K562 (cell line): ENCODE results near the gene KCNC3.

ENCODE experiments used
- ATF1 ChIP-seq, 2 experiments: fragments of 450-650 bp in 1 of 2; IDR thresholded peaks; 2 replicates each; pipeline ENCODE4 v1.6.1; 2016; ENCODE audit warnings: missing compliant biosample characterization in 1 of 2, missing genetic modification characterization in 1 of 2
- C11orf30 ChIP-seq: fragments of 450-650 bp; IDR thresholded peaks from 2 replicates; pipeline ENCODE4 v1.6.1; 2016; ENCODE audit warnings: low read depth, mild to moderate bottlenecking
- CEBPB ChIP-seq: fragments of 450-650 bp; IDR thresholded peaks from 2 replicates; pipeline ENCODE4 v1.6.1; 2016; ENCODE audit warnings: missing genetic modification characterization, missing compliant biosample characterization
- CHD1 ChIP-seq: fragments of 200-600 bp; sonication (generic); IDR thresholded peaks from one replicate; pipeline ENCODE4 v1.6.1; 2012; ENCODE audit warnings: mild to moderate bottlenecking, moderate library complexity, low read length, inconsistent platforms
- CTCF ChIP-seq, 3 experiments: IDR thresholded peaks in 2 of 3; conservative IDR thresholded peaks in 1 of 3; 2 replicates each; pipeline ENCODE4 v1.5.1; 2011 to 2012; ENCODE audit warnings: low read length in 3 of 3, mild to moderate bottlenecking in 3 of 3, control low read depth in 2 of 3, improper control_type of control experiment in 1 of 3, inconsistent platforms in 1 of 3, low read depth in 1 of 3, mixed read lengths in 1 of 3, moderate library complexity in 1 of 3; ENCODE audit not compliant: insufficient read depth in 2 of 3
- FOXP4 ChIP-seq: sonication (generic); formaldehyde crosslinking; IDR thresholded peaks from 2 replicates; pipeline ENCODE4 v1.8.0; 2022; ENCODE audit warnings: mild to moderate bottlenecking, missing genetic modification reagents, borderline replicate concordance
- KDM5B ChIP-seq: fragments of 200-600 bp; sonication (generic); IDR thresholded peaks from 2 replicates; pipeline ENCODE4 v1.6.1; 2012; ENCODE audit warnings: low read depth, mild to moderate bottlenecking, moderate library complexity, low read length, control low read depth, inconsistent platforms; ENCODE audit not compliant: insufficient replicate concordance
- KLF1 ChIP-seq: fragments of 450-650 bp; IDR thresholded peaks from 2 replicates; pipeline ENCODE4 v1.6.1; 2016; ENCODE audit warnings: missing genetic modification characterization, missing compliant biosample characterization
- NFE2L1 ChIP-seq: fragments of 450-650 bp; IDR thresholded peaks from 2 replicates; pipeline ENCODE4 v1.6.1; 2016; ENCODE audit warnings: missing genetic modification characterization, low read depth, mild to moderate bottlenecking, missing compliant biosample characterization, moderate library complexity, borderline replicate concordance
- POLR2A ChIP-seq: fragments of 450-650 bp; conservative IDR thresholded peaks from 2 replicates; pipeline ENCODE4 v1.6.1; 2016
- UBTF ChIP-seq, 2 experiments: IDR thresholded peaks; 2 replicates each; pipeline ENCODE4 v1.6.1; 2012; ENCODE audit warnings: improper control_type of control experiment in 2 of 2, low read depth in 2 of 2, low read length in 2 of 2, borderline replicate concordance in 1 of 2
- ZBTB9 ChIP-seq: fragments of 450-650 bp; formaldehyde crosslinking; IDR thresholded peaks from 2 replicates; pipeline ENCODE4 v1.4.0; 2020; ENCODE audit warnings: mild to moderate bottlenecking, moderate library complexity
- ZNF274 ChIP-seq: IDR thresholded peaks from 2 replicates; pipeline ENCODE4 v1.6.1; 2011; ENCODE audit warnings: low read depth, mild to moderate bottlenecking, low read length, moderate library complexity, borderline replicate concordance

- TF ChIP-seq UBTF (IDR thresholded peaks at IDR 0.05; ENCODE audit: borderline replicate concordance in 1 of 2, low read depth in 2 of 2, low read length in 2 of 2) (no peak), CHD1 (no peak), CTCF (IDR thresholded peaks at IDR 0.05 in 2 of 3, conservative IDR thresholded peaks at IDR 0.05 in 1 of 3; ENCODE audit: insufficient read depth in 2 of 3, low read depth in 1 of 3, low read length in 3 of 3) (no peak), ZNF274 (no peak), NFE2L1 (tag) (no peak), KLF1 (tag) (no peak), CEBPB (no peak), C11orf30 (no peak), POLR2A (no peak), FOXP4 (CRISPR knock-in tag) (no peak), ATF1 (CRISPR knock-in tag; IDR thresholded peaks at IDR 0.05) (no peak), ATF1 (tag; IDR thresholded peaks at IDR 0.05) (no peak), KDM5B (no peak), ZBTB9 (CRISPR knock-in tag) (no peak)
These were observed 7.3 kb downstream of the KCNC3 start for GRCh38 chr19:50321831-50322230.
